SU-DHL-6 (cell line): ENCODE results near the gene PRR20G.

ENCODE experiments used
- H2AFZ ChIP-seq: fragments of 200-600 bp; sonication (generic); 2 replicates; pipeline ENCODE4 v1.6.1; 2014; ENCODE audit warnings: low read depth, mild to moderate bottlenecking, moderate library complexity, mixed read lengths, antibody characterized with exemption, low read length; ENCODE audit not compliant: severe bottlenecking
- H3F3A ChIP-seq: fragments of 200-600 bp; shearing (Covaris generic); 2 replicates; pipeline ENCODE4 v1.6.0; 2016; ENCODE audit warnings: antibody characterized with exemption, mild to moderate bottlenecking; ENCODE audit not compliant: insufficient read depth
- H3K27ac ChIP-seq: fragments of 200-600 bp; sonication (generic); 2 replicates; pipeline ENCODE4 v1.5.1; 2016; ENCODE audit warnings: low read depth, mild to moderate bottlenecking, low read length, moderate library complexity, mixed read lengths
- H3K27me3 ChIP-seq: fragments of 200-600 bp; sonication (generic), shearing (Covaris generic); 2 replicates; pipeline ENCODE4 v1.6.0; 2014; ENCODE audit warnings: mild to moderate bottlenecking, low read length
- H3K36me3 ChIP-seq: fragments of 200-600 bp; sonication (generic); 2 replicates; pipeline ENCODE4 v1.6.1; 2014; ENCODE audit warnings: mild to moderate bottlenecking, low read length, mixed read lengths
- H3K4me2 ChIP-seq: fragments of 300-600, 200-600 bp; shearing (Covaris generic), sonication (generic); 2 replicates; pipeline ENCODE4 v1.6.0; 2014; ENCODE audit warnings: low read length, low read depth, mild to moderate bottlenecking; ENCODE audit not compliant: poor library complexity, severe bottlenecking
- H3K4me3 ChIP-seq: fragments of 200-600 bp; sonication (generic); 2 replicates; pipeline ENCODE4 v1.5.1; 2014; ENCODE audit warnings: antibody characterized with exemption, low read length, mild to moderate bottlenecking, mixed read lengths; ENCODE audit not compliant: insufficient read depth, poor library complexity, severe bottlenecking
- H3K79me2 ChIP-seq: fragments of 200-600 bp; sonication (generic); 2 replicates; pipeline ENCODE4 v1.6.1; 2014; ENCODE audit warnings: mild to moderate bottlenecking, low read length, moderate library complexity; ENCODE audit not compliant: insufficient read depth
- H3K9ac ChIP-seq: fragments of 200-600 bp; sonication (generic); 2 replicates; pipeline ENCODE4 v1.7.0; 2014; ENCODE audit warnings: mild to moderate bottlenecking, low read length
- H3K9me2 ChIP-seq: fragments of 200-600 bp; sonication (generic); replicated peaks from 2 replicates; pipeline ENCODE4 v1.6.1; 2014; ENCODE audit warnings: low read length; ENCODE audit not compliant: insufficient read depth
- H3K9me3 ChIP-seq: fragments of 200-600 bp; sonication (generic); 2 replicates; pipeline ENCODE4 v1.6.1; 2014; ENCODE audit warnings: low read length, mixed read lengths; ENCODE audit not compliant: insufficient read depth
- H4K20me1 ChIP-seq: fragments of 200-600 bp; sonication (generic); 2 replicates; pipeline ENCODE4 v1.6.1; 2014; ENCODE audit warnings: low read depth, mild to moderate bottlenecking, antibody characterized with exemption, low read length, moderate library complexity, mixed read lengths
- EZH2phosphoT487 ChIP-seq: fragments of 200-600 bp; sonication (generic), shearing (Covaris generic); conservative IDR thresholded peaks from 2 replicates; pipeline ENCODE4 v1.6.1; 2018; ENCODE audit warnings: mild to moderate bottlenecking, antibody characterized with exemption, low read length, moderate library complexity, mixed read lengths
- TF ChIP-seq, protein P1 (sequence below): fragments of 200-600 bp; sonication (generic); IDR thresholded peaks from one replicate; pipeline ENCODE4 v1.5.1; 2017; ENCODE audit warnings: antibody characterized with exemption, mild to moderate bottlenecking, low read length, moderate library complexity; ENCODE audit not compliant: insufficient read depth, poor library complexity, severe bottlenecking

The PRR20G gene

DNA sequence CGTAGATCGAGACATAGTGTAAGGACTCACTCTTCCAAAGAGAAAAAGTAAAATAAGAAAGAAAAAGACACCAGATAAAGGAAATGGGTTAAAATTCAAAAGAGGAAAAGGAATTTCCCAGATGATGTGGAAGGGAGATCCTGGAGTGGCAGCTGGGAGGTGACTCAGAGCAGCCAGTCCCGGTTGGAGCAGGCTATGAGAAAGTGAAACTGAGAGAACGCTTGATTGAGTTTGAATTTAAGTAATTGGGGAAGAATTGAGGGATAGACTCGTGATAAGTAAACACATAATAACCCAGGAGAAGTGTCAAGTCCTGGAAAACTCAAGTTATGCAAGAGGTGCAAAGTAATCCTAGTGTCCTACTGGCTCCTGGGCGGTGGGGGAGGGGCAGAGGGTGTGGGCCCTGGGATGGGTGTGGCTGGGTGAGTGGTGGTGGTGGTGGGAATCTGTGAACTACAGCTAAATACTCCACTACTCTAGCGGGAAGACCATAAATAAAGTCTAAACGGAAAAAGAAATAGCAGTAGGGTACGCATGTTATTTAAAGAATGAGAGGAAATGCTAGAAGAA, 1.2 kb downstream of the PRR20G start:
- Histone ChIP-seq H3K4me2 (no peak overlapping the region), H3F3A (no peaks in the 10 kb centered on the region), H3K27me3 (no peaks in the 10 kb centered on the region), H3K9ac (no peak overlapping the region), H4K20me1 (no peaks in the 10 kb centered on the region), H3K79me2 (no peaks in the 10 kb centered on the region), H3K4me3 (no peak overlapping the region), H3K36me3 (no peaks in the 10 kb centered on the region), H3K27ac (no peak overlapping the region), H3K9me2 (no peaks in the 10 kb centered on the region), H2AFZ (no peak overlapping the region), H3K9me3 (no peaks in the 10 kb centered on the region)
- TF ChIP-seq EZH2phosphoT487, result no peak
- TF ChIP-seq, protein P1, sequence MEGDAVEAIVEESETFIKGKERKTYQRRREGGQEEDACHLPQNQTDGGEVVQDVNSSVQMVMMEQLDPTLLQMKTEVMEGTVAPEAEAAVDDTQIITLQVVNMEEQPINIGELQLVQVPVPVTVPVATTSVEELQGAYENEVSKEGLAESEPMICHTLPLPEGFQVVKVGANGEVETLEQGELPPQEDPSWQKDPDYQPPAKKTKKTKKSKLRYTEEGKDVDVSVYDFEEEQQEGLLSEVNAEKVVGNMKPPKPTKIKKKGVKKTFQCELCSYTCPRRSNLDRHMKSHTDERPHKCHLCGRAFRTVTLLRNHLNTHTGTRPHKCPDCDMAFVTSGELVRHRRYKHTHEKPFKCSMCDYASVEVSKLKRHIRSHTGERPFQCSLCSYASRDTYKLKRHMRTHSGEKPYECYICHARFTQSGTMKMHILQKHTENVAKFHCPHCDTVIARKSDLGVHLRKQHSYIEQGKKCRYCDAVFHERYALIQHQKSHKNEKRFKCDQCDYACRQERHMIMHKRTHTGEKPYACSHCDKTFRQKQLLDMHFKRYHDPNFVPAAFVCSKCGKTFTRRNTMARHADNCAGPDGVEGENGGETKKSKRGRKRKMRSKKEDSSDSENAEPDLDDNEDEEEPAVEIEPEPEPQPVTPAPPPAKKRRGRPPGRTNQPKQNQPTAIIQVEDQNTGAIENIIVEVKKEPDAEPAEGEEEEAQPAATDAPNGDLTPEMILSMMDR, result no peak

DNA sequence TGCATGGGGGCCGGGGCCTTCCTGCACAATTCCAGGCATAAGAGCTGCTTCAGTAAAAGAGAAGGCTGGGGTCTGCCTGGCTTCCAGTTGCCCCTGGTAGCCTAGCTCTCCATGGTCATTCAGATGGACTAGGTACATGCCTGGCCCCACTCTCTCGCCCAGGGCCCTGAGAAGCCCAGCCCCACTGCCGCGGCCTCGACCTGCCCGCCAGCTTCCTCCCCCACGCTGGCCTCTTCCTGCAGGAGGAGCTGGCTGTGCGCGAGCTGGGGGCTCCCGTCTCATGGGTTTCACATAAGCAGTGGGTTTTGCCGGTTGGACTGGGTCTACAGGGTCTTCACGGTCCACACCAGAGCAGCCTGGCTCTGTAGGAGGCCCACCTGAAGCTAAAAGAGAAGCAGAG, 3.6 kb downstream of the PRR20G start:
- no peaks in the 10 kb centered on the region for H3K9me3 ChIP-seq
- no peak overlapping the region for H3K9ac ChIP-seq
- no peaks in the 10 kb centered on the region for H3K79me2 ChIP-seq
- H3K36me3 ChIP-seq, result no peaks in the 10 kb centered on the region
- H3K27me3 ChIP-seq, result no peaks in the 10 kb centered on the region
- H3K27ac ChIP-seq, result no peak overlapping the region
- no peak overlapping the region for H3K4me2 ChIP-seq
- H3F3A ChIP-seq, result no peaks in the 10 kb centered on the region
- H2AFZ ChIP-seq, result no peak overlapping the region
- no peak overlapping the region for H3K4me3 ChIP-seq
- TF ChIP-seq EZH2phosphoT487, result no peak
- TF ChIP-seq, protein P1, result no peak
- no peaks in the 10 kb centered on the region for H4K20me1 ChIP-seq
- H3K9me2 ChIP-seq, result no peaks in the 10 kb centered on the region

GRCh38 chr3:127277561-127277960, 10.3 kb downstream of the PRR20G start:
- no peaks in the 10 kb centered on the region for H4K20me1 ChIP-seq
- H3K4me3 ChIP-seq, result no peak overlapping the region
- H3K27me3 ChIP-seq, result no peaks in the 10 kb centered on the region
- H2AFZ ChIP-seq, result no peak overlapping the region
- no peak overlapping the region for H3K4me2 ChIP-seq
- no peaks in the 10 kb centered on the region for H3K79me2 ChIP-seq
- no peaks in the 10 kb centered on the region for H3F3A ChIP-seq
- TF ChIP-seq, protein P1, result no peak
- TF ChIP-seq EZH2phosphoT487, result no peak
- no peak overlapping the region for H3K9ac ChIP-seq
- no peaks in the 10 kb centered on the region for H3K9me2 ChIP-seq
- no peaks in the 10 kb centered on the region for H3K9me3 ChIP-seq
- no peaks in the 10 kb centered on the region for H3K36me3 ChIP-seq
- no peak overlapping the region for H3K27ac ChIP-seq
